ENCODE results near the gene ARHGAP42.

- TF ChIP-seq CTCF (IDR thresholded peaks at IDR 0.05; ENCODE audit: low read depth, low read length, poor library complexity, severe bottlenecking) (no peak), EZH2phosphoT487 (IDR thresholded peaks at IDR 0.05; ENCODE audit: borderline replicate concordance, low read length) (no peak)
Observed at GRCh38 chr11:101022256-101022655, 335.2 kb downstream of the ARHGAP42 start.
